ENCODE data around the gene ILKAP.

DNA sequence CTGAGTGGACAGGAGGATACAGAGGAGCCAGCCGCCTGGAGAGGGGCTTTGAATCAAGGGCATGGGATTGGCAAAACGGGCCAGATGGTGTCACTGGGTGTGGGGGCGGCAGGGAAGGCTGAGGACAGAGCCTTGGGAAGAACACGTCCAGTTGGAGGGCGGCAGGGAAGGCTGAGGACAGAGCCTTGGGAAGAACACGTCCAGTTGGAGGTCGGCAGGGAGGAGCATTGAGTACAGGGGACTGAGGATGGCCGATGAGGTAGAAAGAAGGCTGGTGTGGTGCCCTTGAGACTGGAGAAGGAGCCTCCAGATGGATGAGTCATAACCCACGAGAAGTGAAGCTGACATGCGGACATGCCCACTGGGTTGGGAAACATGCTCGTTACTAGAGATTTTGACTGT, 31.8 kb upstream of the ILKAP start:
- no peak for TF ChIP-seq EZH2phosphoT487 (IDR thresholded peaks at IDR 0.05; ENCODE audit: insufficient read depth, low read depth)
- no peak for TF ChIP-seq EZH2 (IDR thresholded peaks at IDR 0.05; ENCODE audit: insufficient read depth, poor library complexity, severe bottlenecking)

Data from GM23248 (cell line).